ENCODE data around the gene AP1G2. TPM values are rescaled to one million over a fixed set of nuclear protein-coding genes. Genes with fewer than 3 reads are reported as not detected.

Gene AP1G2
- total RNA-seq, 1 experiment from 2014 or later = 26.0 TPM

- intact Hi-C loops (cut with micrococcal nuclease; ENCODE audit: unreplicated experiment) = no loop called here
- ChIA-PET POLR2A (ENCODE audit: low non-redundant PET) (no interaction called here), CTCF (no interaction called here)
- H3K4me1 ChIP-seq (ENCODE audit: insufficient read depth, low read length, poor library complexity, severe bottlenecking) = peaks cover 14% of the 10 kb centered on the region
- TF ChIP-seq EZH2 (IDR thresholded peaks at IDR 0.05; ENCODE audit: borderline replicate concordance, low read depth, low read length, poor library complexity, severe bottlenecking) = no peak
- no peak for TF ChIP-seq CTCF (conservative IDR thresholded peaks at IDR 0.05; ENCODE audit: low read depth, low read length)
- no peak overlapping the region for H3K4me3 ChIP-seq (ENCODE audit: low read depth, low read length, poor library complexity, severe bottlenecking)
- H3K9me3 ChIP-seq (ENCODE audit: low read depth, low read length, poor library complexity, severe bottlenecking) = no peaks in the 10 kb centered on the region
- no peak overlapping the region for H3K27ac ChIP-seq (ENCODE audit: low read depth, low read length, poor library complexity, severe bottlenecking)
- no peaks in the 10 kb centered on the region for H3K27me3 ChIP-seq (replicated peaks; ENCODE audit: insufficient read depth, low read depth, low read length, poor library complexity)
- peak; percentile 49 for DNase-seq (ENCODE audit: low spot score)
- no peaks in the 10 kb centered on the region for H3K36me3 ChIP-seq (ENCODE audit: insufficient read depth, low read length, poor library complexity, severe bottlenecking)
- no TSS peak for BruUV-seq (replicated peaks)
Observed at GRCh38 chr14:23569443-23570151, 2.0 kb upstream of the AP1G2 start.

DNA sequence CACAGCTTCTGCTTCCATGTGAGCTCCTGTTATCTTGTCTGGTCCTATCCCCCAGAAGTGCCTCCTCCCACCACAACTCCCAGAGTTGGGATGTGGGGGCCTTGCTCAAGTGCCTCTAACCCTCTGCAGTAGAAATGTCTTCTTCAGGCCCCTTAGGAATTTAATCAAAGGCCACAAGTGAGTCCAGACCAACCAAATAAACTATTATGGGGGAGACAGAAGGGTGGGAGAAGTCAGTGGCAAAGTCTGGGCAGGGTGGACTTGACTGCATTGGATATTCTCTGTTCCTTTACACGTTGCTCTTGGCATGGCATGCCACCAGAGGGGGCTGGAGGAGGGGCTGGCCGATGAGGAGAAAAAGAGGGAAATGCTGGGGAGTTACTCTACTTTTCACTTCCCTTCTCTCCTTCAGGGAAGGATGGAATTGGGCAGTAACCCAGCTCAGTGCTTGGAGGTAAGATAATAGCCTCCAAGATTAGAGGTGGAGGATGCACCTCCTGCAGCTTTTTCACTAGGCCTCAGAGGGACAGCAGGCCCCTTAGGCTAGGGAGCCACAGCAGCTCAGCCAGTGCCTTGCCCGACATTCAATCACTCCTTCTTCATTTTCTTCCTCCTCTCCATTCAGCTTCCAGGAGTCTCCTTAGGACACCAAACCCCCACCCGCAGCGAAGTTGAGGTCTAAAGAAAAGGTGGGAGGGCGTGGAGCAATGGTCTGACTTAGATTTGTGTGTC lies 1.2 kb upstream of the AP1G2 start:
- POLR2A ChIA-PET (ENCODE audit: low non-redundant PET) = no interaction called here
- Histone ChIP-seq H3K4me1 (ENCODE audit: insufficient read depth, low read length, poor library complexity, severe bottlenecking) (peaks cover 14% of the 10 kb centered on the region), H3K27ac (ENCODE audit: low read depth, low read length, poor library complexity, severe bottlenecking) (no peak overlapping the region), H3K4me3 (ENCODE audit: low read depth, low read length, poor library complexity, severe bottlenecking) (no peak overlapping the region), H3K36me3 (ENCODE audit: insufficient read depth, low read length, poor library complexity, severe bottlenecking) (no peaks in the 10 kb centered on the region), H3K9me3 (ENCODE audit: low read depth, low read length, poor library complexity, severe bottlenecking) (no peaks in the 10 kb centered on the region), H3K27me3 (replicated peaks; ENCODE audit: insufficient read depth, low read depth, low read length, poor library complexity) (no peaks in the 10 kb centered on the region)
- no peak for TF ChIP-seq EZH2 (IDR thresholded peaks at IDR 0.05; ENCODE audit: borderline replicate concordance, low read depth, low read length, poor library complexity, severe bottlenecking)
- TF ChIP-seq CTCF (conservative IDR thresholded peaks at IDR 0.05; ENCODE audit: low read depth, low read length) = peak; percentile 61
- CTCF ChIA-PET = interaction anchor here (0.5 kb wide), 1 partner anchor 97 kb away, joined by 4 read pairs; no protein-coding TSS in a partner anchor
- peak; percentile 66 for DNase-seq (ENCODE audit: low spot score)
- BruUV-seq (replicated peaks) = no TSS peak
- intact Hi-C loops (cut with micrococcal nuclease; ENCODE audit: unreplicated experiment) = no loop called here

DNA sequence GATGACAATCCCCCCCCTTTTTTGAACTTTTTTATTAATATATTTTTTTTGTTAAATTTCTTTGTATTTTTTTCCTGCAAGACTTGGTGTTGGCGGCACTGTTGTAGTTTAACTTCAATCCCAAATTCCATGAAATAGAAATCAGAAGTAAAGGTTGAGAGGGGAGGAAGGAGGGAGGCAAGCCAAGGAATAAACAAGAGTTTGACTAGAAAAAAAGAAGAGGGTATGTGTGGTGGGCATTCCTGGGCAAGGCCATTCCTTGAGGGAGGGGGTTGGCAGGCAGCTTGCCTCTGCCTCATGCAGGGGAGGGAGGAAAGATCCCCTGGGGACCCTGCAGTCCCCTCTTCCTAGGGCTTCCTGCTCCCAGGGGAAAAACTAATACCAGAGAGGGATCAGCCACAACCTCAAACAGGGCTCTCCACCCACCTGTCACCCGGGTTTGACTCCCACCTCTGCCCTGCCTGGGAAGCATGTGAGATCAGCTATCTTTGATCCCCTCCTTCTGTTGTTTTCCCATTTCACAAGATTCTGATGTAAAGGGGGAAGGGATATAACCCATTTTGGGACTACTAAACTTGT lies 519 bp upstream of the AP1G2 start:
- TF ChIP-seq EZH2 (IDR thresholded peaks at IDR 0.05; ENCODE audit: borderline replicate concordance, low read depth, low read length, poor library complexity, severe bottlenecking) = no peak
- no peak for TF ChIP-seq CTCF (conservative IDR thresholded peaks at IDR 0.05; ENCODE audit: low read depth, low read length)
- BruUV-seq (replicated peaks) = no TSS peak
- no peak for DNase-seq (ENCODE audit: low spot score)
- Histone ChIP-seq H3K36me3 (ENCODE audit: insufficient read depth, low read length, poor library complexity, severe bottlenecking) (no peaks in the 10 kb centered on the region), H3K4me1 (ENCODE audit: insufficient read depth, low read length, poor library complexity, severe bottlenecking) (peaks cover 14% of the 10 kb centered on the region), H3K9me3 (ENCODE audit: low read depth, low read length, poor library complexity, severe bottlenecking) (no peaks in the 10 kb centered on the region), H3K27ac (ENCODE audit: low read depth, low read length, poor library complexity, severe bottlenecking) (no peak overlapping the region), H3K4me3 (ENCODE audit: low read depth, low read length, poor library complexity, severe bottlenecking) (peak overlapping the region; percentile 59), H3K27me3 (replicated peaks; ENCODE audit: insufficient read depth, low read depth, low read length, poor library complexity) (no peaks in the 10 kb centered on the region)
- intact Hi-C loops (cut with micrococcal nuclease; ENCODE audit: unreplicated experiment) = no loop called here
- POLR2A ChIA-PET (ENCODE audit: low non-redundant PET) = no interaction called here
- CTCF ChIA-PET = interaction anchor here (0.5 kb wide), 1 partner anchor 98 kb away, joined by 4 read pairs; no protein-coding TSS in a partner anchor

Measured in A673 (cell line).